HG03103 (cell line): Measurements from ENCODE around the gene SNW1.

Experiments
- ATAC-seq: cut with Tn5 transposase; IDR thresholded peaks from one replicate; pipeline ENCODE4 v1.9.1; 2021; ENCODE audit warnings: low read depth; ENCODE audit not compliant: unreplicated experiment

Gene SNW1

GRCh38 chr14:77674931-77675330 lies 86.0 kb downstream of the SNW1 start:
- no peak for ATAC-seq

DNA sequence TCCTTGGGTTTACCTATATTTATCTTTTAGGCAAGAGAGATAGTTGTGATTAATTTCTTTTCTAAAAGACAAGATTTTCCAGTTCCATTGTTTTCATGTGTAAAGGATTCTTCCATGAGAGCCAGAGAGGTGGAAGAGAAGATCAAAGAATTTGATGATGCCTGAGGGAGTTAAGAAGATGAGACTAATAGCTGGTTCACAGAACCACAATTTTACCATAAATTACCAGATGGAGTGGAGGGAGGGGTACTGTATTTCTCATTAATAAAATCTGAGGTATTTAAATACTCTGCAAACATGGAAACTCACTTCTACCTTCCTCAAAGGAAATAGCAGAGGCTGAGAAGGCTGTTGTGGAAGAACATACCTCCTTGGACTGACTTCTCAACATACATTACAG lies 87.8 kb downstream of the SNW1 start:
- no peak for ATAC-seq
